Left lobe of liver (tissue), 2 donors: Measurements from ENCODE around the gene MALSU1. TPM values are rescaled to one million over a fixed set of nuclear protein-coding genes. Genes with fewer than 3 reads are reported as not detected.
"Not testable (repeated sequence)": the region's sequence is repeated elsewhere in the genome, so short reads cannot be mapped to it uniquely, and the experiment has no call there.

Experiments used
- ATAC-seq: fragments of 200-7000 bp; cut with Tn5 transposase; one replicate; pipeline ENCODE4 v1.9.1; 2020; ENCODE audit warnings: mild to moderate bottlenecking, moderate library complexity
- DNase-seq: peaks from one replicate; pipeline ENCODE4 v3.0.0-alpha.2; 2020; ENCODE audit warnings: low spot score
- total RNA-seq: library from RNA; stranded (reverse); gene quantifications from one replicate; pipeline ENCODE4 v1.2.1, GENCODE V29; 2021
- donor health status: DM: no; HTN: no; CAD: no; lungs with moderate emphysema.
- donor health status: DM: no; HTN: yes; CAD: no.

The MALSU1 gene
- total RNA-seq, 1 donor from 2014 or later = 44.4 TPM

DNA sequence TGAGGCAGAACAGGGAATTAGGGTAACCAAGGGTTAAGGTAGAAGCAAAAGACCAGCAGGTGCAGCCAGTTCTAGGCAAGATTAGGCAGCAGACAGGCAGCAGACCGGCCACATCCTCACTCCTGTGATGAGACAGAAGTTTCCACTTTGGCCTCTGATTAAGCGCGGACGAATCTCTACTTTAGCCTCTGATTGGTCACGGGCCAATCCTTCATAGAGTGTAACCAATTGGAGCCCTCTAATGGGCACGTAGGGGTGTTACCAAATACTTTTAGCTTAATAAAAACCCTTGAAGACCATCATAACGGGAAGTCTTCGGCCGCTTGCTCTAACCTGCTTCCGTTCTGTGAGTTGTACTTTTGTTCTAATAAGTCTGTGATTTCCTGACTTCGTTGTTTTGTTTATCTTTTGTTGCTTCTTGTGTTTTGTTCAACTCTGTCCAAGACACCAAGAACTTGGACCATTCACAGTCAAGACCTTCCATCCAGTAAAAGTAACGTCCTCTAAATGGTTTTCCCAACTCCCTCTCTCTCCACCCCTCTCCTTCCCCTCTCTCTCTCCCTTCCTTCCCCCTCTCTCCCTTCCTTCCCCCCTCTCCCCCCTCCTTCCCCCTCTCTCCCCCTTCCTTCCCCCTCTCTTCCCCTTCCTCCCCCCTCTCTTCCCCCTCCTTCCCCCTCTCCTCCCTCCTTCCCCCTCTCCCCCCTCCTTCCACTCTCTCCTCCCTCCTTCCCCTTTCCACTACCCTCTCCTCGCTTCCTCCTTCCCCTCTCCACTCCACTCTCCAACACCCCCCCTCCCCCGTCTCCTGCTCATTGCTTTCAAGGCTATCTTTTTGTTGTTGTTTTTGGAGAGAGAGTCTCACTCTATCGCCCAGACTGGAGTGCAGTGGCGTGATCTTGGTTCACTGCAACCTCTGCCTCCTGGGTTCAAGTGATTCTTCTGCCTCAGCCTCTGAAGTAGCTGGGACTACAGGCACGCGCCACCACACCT is 13.2 kb upstream of the MALSU1 start:
- no peak for DNase-seq
- no peak for ATAC-seq

DNA sequence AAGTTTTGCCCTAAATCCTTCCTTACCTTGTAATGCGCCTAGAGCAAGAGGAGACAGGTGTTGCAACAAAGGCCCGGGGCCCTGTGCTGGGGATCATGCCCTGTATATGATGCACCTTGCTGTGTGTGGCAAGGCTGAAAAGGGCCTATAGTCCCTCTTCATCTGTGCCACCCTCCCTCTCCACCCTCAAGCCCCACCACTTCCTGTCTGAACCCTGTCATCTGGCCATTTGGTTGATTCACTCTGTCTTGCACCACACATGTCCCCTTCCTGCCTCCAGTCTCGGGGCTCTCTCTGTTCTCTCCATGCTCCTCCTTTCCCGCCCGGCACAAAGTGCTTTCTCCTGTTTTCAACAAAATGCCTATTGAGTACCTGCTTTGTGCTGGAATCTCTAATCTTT is 11.5 kb upstream of the MALSU1 start:
- no peak for DNase-seq
- no peak for ATAC-seq

DNA sequence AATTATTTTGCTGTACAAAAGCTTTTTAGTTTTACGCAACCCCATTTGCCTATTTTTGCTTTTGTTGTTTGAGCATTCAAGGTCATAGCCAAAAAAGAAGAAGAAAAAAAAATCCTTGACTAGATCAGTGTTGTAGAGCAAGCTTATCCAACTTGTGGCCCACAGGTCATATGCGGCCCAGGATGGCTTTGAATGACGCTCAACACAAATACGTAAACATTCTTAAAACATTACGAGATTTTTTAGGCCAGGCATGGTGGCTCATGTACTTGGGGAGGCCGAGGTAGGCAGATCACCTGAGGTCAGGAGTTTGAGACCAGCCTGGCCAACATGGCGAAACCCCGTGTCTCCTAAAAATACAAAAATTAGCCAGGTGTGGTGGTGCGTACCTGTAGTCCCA is 8.1 kb upstream of the MALSU1 start:
- DNase-seq = no peak
- ATAC-seq = no peak

DNA sequence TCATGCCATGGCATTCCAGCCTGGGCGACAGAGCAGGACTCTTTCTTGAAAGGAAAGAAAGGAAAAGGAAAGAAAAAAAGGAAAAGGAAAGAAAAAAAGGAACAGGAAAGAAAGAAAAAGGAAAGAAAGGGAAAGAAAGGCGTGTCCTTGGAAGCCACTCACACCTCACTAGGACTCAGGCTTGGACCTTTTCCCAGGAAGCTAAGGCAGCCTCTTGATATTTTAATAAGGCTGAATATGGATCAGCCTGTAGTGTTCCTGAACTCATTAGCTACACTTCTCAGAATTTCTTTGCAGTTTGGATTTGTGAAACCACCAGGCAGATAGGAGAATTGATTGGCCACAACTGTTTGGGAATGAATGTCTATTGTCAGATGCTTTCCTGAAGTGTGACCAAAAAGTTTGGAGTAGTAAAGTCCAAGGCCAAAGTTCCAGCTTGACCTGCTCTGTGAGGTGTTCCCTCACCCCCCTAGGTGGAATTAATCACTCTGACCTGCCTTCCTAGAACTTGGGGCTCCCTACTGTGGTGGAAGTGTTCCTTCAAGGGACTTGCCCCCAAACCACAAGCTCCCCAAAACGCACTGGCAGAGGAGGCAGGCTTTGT is 7.1 kb upstream of the MALSU1 start:
- ATAC-seq (peak; percentile 36), DNase-seq (no peak)

DNA sequence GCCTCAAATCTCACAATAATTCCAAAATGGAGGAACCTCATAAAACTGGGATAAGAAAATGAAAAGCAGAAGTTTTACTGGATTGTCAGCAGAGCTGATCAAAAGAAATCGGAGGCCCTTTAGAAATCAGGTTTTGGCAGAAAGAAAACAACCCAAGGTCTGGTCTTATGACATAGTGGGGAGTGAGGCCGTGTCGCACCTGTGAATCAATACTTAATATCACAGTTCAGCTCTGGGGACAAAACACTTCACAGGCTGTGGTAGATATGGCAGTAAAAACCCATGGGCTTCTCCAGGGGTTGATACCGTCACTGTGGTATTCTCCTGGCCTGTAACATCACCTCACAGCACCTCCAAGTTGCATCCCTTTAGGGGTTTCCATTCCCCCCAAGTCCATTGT is 6.5 kb upstream of the MALSU1 start:
- no peak for DNase-seq
- ATAC-seq = peak; percentile 68

DNA sequence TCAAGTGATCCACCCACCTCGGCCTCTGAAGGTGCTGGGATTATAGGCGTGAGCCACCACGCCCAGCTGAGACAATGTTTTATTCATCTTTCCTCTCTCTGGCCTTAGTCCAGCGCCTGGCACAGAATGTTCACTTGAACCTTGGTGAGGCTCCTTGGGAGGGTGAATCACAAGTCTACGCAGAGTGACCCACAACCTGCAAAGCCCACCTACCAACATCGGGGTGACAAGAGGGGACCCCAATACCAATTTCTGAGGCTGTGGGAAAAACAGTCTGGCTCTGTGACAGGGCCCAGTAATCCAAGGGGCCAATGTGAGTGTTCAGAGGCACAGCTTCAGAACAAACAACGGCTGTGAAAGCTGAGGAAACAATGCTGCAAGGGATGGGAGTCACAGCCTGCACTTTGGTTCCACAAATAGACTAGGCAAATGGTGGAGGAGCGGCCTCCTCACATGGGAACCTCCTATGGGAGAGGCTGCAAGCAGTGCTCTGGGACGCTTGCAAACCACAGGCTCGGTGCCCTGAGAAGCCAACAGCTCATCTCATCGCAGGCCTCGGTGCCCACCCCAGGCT is 5.6 kb upstream of the MALSU1 start:
- ATAC-seq (peak; percentile 8), DNase-seq (no peak)

DNA sequence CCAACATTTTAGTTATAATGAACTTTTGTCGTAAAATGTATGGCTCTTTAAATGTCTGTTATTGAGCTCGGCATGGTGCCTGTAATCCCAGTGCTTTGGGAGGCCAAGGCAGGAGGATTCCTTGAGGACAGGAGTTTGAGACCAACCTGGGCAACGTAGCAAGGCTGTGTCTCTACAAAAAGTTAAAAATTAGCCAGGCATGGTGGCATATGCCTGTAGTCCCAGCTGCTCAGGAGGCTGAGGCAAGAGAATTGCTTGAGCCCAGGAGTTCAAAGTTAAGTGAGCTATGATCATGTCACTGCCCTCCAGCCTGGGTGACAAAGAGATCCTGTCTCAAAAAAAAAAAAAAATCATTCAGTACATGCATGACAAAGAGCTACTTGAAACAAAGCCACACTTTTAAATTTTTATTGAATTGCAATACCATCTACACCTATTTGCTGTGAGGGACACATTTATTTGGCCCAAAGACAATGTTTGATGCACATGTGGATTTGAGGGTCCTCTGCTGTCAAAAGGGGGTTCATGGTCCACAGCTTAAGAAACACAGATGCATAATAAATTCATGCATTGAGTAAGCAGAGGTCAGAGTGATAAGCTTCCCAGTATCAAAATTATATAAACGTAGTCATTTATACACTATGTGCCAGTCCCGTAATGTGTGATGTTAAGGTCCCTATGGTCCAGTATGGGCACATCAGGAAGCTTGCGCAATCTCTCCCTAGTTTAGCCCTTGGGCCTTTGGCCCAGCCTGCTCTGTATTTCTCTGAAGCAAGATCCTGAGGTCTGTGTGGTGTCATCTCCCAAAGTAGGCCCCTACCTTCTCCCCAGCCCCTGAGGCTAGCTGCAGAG is 4.4 kb upstream of the MALSU1 start:
- ATAC-seq (peak; percentile 59), DNase-seq (peak; percentile 77)

DNA sequence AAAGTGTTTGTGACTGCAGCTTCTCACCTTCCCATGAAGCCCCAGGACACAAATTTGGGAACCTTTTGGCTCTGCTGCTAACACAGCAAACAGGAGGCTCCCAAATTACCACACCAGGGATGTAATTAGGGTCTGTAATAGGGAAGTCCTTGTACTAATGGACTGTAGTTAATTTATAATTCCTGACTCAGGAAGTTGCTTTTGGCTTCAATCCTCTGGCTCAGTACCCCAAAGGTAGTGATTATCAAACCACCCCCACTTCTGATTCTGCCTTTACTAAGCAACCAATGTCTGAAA is 3.8 kb upstream of the MALSU1 start:
- ATAC-seq (no peak), DNase-seq (no peak)

DNA sequence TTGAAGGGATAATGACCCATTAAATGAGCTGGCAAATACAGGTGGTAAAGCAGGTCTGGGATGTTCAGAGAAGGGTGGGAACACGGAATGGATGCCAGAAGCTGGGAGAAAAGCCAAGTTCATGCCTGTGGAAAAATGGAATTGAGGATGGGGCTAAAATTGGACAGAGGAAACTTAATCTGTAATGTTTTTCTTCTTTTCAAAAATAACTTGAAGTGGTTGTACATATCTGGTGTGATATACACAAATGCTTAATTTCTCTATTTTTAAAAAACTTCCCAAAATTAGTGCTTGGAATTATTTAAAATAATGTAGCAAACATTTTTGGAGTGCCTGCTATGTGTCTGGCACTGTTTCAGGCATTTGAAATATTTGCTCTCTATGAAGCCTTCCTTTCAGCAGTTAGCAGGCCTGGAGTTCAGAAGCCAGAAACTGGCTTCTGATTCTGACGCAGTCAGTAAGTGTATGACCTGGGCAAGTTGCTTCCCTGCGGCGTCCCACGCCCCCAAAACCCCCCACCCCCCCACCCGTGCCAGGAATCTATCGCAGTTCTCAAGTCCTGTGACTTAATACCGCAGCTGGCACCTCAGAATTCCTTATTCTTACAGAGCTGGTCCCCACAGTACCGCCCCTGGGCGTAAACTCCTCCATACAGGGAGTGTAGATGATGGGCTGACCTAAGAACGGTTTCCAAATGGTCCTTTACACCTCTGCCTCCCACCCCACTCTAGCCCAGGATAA is 828 bp upstream of the MALSU1 start:
- DNase-seq (no peak), ATAC-seq (no peak)

DNA sequence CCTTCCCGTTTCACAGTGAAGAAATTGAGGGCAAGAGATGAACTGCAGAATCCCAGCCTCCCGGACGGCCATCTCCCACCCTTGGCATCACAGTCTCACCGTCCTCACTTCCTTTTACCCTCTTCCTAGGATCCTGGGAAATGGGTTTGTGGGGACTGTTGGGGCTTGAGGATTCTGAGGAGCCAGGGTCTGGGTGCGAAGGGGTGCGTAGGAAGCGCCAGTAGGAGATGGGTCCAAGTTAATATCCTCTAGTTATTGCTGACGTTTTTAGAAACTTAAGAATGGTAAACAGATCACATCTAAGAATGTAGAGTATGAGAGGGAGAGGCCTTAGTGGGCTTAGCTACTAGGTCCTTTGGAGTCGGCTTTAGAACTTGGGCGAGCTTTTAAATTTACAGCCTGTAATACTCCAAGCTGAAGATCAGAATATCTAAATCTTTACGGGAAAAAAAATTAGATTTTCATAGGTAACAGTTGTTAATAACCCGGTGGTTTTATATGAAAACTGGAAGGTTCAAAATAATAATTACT is 696 bp downstream of the MALSU1 start:
- ATAC-seq (no peak), DNase-seq (no peak)

DNA sequence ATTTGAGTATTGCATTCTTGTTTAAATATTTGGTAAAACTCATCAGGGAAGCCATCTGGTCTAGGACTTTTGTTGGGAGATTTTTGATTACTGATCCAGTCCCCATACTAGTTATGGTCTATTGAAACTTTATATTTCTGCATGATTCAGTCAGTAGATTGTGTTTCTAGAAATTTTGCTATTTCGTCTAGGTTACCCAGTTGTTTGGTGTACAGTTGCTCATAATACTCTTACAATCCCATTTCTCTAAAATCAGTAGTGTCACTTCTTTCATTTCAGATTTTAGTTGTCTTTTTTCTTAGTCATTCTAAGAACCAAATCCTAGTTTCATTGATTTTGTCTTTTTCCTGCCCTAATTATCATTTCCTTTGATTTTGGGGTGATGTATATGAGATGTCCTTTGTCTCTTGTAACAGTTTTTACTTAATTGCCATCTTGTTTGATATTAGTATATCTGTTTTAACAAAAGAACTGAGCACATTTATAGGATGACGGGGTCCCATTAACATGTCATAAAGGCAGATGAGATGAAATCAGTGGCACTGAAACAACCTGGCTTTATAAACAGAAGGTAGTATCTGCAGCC is 7.9 kb downstream of the MALSU1 start:
- ATAC-seq (no peak), DNase-seq (no peak)

DNA sequence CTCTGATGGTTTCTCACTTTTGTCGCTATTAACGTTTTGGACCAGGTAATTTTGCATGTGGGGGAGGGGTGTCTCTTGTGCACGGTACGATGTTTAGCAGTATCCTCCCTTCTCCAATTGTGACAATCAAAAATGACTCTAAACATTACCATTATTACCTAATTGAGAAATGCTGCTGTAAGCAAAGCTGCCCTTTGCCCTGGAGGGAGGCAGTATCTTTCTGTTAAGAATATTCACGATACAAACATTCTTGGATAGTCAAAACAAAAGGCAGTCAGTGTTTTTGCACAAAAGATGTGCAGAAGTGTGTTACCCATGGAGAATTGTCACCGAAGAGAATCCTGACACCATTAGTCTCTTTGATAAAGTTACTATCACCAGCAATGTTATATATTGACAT is 9.6 kb downstream of the MALSU1 start:
- no peak for ATAC-seq
- no peak for DNase-seq

DNA sequence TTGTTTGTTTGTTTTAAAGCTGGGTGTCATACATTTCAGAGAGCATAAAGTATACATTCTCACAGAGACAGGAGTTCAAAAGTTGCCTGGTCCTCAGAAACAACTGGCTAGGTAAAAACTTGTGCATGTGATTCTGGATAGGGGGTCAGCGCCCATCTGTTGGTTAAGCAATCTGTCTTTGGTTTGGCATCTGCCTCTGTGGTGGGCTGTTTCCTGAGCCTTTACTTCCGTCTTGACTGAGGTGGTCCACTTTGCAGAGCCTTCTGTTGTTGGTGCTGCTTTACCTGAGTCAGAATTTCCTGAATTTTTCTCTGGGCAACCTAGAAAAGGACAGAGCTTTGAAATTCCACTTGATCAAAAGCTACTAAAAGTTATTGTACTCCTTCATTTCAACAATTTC is 13.0 kb downstream of the MALSU1 start:
- not testable (repeated sequence) for DNase-seq, ATAC-seq

DNA sequence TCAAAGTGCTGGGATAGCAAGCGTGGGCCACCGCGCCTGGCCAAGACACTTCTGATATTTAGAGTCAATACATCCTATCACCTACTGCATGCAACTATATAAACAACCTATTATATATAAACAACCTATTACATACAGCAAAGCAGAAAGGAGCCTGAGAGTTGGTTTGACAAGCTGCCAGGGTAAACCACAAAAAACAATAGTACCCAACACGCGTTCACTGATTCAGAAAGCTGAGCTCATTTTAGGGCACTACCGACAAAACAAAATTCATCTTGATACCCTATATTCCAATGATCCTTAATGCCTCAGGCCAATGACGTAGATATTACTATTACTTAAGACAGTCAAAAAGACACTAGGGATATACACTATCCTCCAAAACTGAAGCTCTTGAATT is 16.2 kb downstream of the MALSU1 start:
- DNase-seq (no peak), ATAC-seq (no peak)

DNA sequence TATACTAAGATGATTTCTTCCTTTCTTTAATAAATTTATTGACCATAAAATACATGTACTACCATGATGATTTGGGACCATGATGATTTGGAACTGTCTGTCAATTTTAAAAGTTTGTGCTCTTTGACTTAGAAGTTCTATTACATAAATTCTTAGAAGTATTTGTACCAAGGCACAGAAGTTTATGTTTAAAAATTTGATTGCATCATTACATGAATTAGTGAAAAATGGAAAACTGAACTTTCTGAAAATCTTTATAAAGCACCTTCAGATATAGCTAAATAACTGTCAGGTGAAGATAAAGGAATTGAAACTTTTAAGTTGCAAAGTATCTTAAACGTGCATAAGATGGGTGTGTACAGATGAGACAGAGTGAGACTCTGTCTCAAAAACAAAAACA is 32.0 kb downstream of the MALSU1 start:
- no peak for ATAC-seq

DNA sequence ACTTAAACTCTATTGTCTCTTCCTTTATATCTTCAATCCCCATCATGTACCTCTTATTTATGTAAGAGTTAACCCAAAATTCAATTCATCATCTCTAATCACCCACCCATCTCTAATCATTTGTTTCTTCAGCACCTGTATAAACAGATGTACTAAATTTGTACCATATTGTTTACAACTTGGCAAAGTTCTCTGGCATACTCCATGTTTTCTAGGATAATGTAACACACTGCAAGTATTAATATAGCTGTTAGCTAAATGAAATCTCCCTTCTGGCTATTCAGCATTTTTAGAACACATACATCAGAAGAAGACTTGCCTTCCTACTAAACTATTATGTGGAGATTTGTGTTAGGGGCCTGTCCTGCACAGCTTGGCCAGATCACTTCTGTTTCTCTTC is 33.1 kb downstream of the MALSU1 start:
- DNase-seq (no peak), ATAC-seq (no peak)

More for the DNA sequence above, 32.0 kb downstream of the MALSU1 start:
- DNase-seq = no peak

DNA sequence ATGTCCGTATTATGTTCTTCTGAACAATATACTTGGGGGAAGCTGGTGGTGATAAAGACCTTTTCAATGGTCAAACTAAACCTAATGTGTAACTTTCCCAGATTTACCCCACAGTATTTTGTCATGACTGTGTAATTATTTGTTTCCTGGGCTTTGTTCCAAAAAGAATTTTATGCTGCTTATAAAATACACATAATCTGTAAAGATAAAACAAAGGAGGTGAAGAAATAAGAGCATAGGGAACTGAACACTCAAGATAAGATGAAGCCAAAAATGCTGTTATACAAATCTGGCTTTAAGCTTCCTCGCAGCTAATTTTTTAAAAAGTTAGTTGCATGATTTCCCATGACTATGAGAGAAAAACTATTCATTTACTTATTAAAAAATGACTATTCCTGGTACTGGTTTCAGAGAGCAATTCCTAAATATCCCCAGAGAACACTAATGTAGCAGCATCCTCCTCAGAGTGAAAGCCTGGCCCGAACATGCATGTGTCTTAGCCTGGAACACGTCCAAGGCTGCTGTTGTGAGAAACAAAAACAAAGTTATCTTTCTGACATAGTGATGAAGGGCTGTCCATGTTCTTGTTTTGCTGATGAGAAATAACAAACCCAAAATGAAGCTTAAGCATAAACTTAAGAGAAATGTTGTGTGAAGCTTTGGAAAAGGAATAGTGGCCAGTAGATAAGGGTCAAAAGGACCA is 33.9 kb downstream of the MALSU1 start:
- DNase-seq (peak; percentile 49), ATAC-seq (peak; percentile 49)

DNA sequence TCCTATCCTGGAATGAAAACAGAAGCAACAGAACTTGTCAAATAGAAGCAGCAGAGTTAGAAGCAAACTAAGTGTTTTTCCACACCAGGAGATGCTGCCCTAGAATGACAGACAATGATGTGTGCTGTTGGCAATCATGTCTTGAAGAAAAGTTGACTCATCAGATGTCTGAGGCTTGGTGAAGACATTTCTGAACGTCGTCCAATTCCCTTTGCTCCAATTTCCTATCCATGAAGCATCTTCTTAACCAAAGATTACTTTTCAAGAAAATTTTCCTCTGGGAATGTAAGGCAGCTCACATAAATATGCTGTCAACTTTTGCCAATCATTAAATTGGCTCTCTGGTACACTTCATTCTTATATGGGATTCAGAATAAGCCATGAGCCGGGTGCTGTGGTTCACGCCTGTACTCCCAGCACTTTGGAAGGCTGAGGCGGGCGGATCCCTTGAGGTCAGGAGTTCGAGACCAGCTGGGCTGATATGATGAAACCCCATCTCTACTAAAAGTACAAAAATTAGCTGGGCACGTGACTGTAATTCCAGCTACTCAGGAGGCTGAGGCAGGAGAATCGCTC is 34.6 kb downstream of the MALSU1 start:
- DNase-seq (no peak), ATAC-seq (no peak)

DNA sequence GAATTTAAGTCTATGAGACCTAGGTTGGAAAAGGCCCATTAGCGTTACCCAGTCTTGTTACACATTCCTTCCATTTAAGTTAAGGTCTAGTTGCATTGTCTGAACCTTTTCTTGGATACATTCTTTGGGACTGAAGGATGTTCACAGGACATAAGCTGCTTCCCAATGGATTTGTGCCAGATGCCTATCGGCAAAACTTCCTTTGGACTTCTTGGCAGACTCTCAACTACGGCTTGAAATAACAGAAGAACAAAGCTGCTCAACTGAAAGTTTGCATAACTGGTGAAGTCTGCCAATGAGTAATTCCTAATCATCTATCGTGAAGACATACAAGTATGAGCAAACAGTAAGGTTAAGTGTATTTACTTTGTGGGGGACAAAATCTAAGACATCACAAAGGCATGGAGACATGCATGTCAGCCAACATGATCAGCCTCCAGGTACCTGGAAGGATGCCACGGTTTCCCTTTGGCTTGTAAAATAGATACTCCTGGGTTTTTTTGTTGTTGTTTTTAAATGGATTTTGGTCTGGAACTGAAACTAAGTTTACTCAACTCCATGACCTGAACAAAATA is 35.4 kb downstream of the MALSU1 start:
- DNase-seq (peak; percentile 54), ATAC-seq (peak; percentile 55)
